HepG2 (cell line): ENCODE data around the gene NOC2L. TPM values are rescaled to one million over a fixed set of nuclear protein-coding genes. Genes with fewer than 3 reads are reported as not detected.

ENCODE experiments used
- ATAC-seq: fragments of 200-7000 bp; cut with Tn5 transposase; 3 replicates; pipeline ENCODE4 v1.9.1; 2020; ENCODE audit warnings: mild to moderate bottlenecking, moderate library complexity
- BruUV-seq: library from RNA; stranded (reverse); fragments of 400-500 nt; replicated peaks from 2 replicates; lab custom pipeline; 2021; lab: Mats Ljungman, UMichigan
- CTCF ChIA-PET: fragments of 300-600 bp; formaldehyde crosslinking; extraction: SDS; loops from one replicate; lab custom pipeline; 2021; ENCODE audit warnings: low total read pairs, inconsistent platforms, low intra/inter-chr PET ratio; lab: Yijun Ruan, JAX
- POLR2A ChIA-PET: fragments of 350-600 bp; sonication (Branson Sonifier 250); formaldehyde crosslinking; loops from one replicate; lab custom pipeline; 2020; ENCODE audit warnings: antibody characterized with exemption, inconsistent platforms; lab: Yijun Ruan, JAX
- DNase-seq: peaks from one replicate; pipeline ENCODE4 v3.0.0-alpha.2; 2015; ENCODE audit warnings: low spot score
- FAIRE-seq: peaks from 3 replicates; lab custom pipeline; 2011; peaks lifted over from hg19 to GRCh38; lab: Jason Lieb, UNC
- H2AFZ ChIP-seq: one replicate; pipeline ENCODE4 v1.6.1; 2011; ENCODE audit warnings: low read length, inconsistent platforms
- H3K27ac ChIP-seq: fragments of 300-600 bp; 3 replicates; pipeline ENCODE4 v1.8.0; 2011; ENCODE audit warnings: mixed run types, mild to moderate bottlenecking, mixed read lengths, low read length, inconsistent platforms; ENCODE audit not compliant: insufficient read depth; ENCODE audit errors: extremely low read length
- H3K27me3 ChIP-seq, 2 experiments: fragments of 200-600 bp in 1 of 2; 2 replicates in 1 of 2; 3 replicates in 1 of 2; pipeline versions ENCODE4 v1.6.0 to v1.8.0; 2011; ENCODE audit warnings: low read length in 2 of 2, mild to moderate bottlenecking in 2 of 2, moderate library complexity in 2 of 2, inconsistent platforms in 1 of 2; ENCODE audit not compliant: insufficient read depth in 2 of 2, control insufficient read depth in 1 of 2
- H3K36me3 ChIP-seq, 2 experiments: fragments of 200-600 bp in 1 of 2; replicated peaks in 1 of 2; 2 replicates in 1 of 2; 3 replicates in 1 of 2; pipeline versions ENCODE4 v1.5.1 to v1.8.0; 2011; ENCODE audit warnings: low read length in 2 of 2, inconsistent platforms in 1 of 2; ENCODE audit not compliant: insufficient read depth in 2 of 2, control insufficient read depth in 1 of 2
- H3K4me1 ChIP-seq: 2 replicates; pipeline ENCODE4 v1.5.1; 2012; ENCODE audit warnings: low read length, inconsistent platforms; ENCODE audit not compliant: insufficient read depth
- H3K4me2 ChIP-seq: 2 replicates; pipeline ENCODE4 v1.6.0; 2011; ENCODE audit warnings: low read depth, low read length, inconsistent platforms
- H3K4me3 ChIP-seq, 3 experiments: fragments of 200-600 bp in 1 of 3; sonication (generic), shearing (Covaris generic) in 1 of 3; replicated peaks in 1 of 3; 2 replicates each; pipeline ENCODE4 v1.5.1; 2011 to 2016; ENCODE audit warnings: low read length in 3 of 3, inconsistent platforms in 2 of 3, low read depth in 2 of 3, mild to moderate bottlenecking in 2 of 3, control low read depth in 1 of 3, mixed read lengths in 1 of 3; ENCODE audit not compliant: insufficient read depth in 1 of 3
- H3K79me2 ChIP-seq: one replicate; pipeline ENCODE4 v1.6.1; 2011; ENCODE audit warnings: low read length, inconsistent platforms; ENCODE audit not compliant: insufficient read depth
- H3K9ac ChIP-seq: 2 replicates; pipeline ENCODE4 v1.6.0; 2011; ENCODE audit warnings: mild to moderate bottlenecking, low read depth, low read length, inconsistent platforms; ENCODE audit not compliant: insufficient read depth
- H3K9me3 ChIP-seq: 2 replicates; pipeline ENCODE4 v1.5.1; 2012; ENCODE audit warnings: mild to moderate bottlenecking, low read length
- H4K20me1 ChIP-seq: 2 replicates; pipeline ENCODE4 v1.6.0; 2011; ENCODE audit warnings: inconsistent platforms, mild to moderate bottlenecking, low read length, moderate library complexity; ENCODE audit not compliant: insufficient read depth
- AKNA ChIP-seq: sonication (generic); formaldehyde crosslinking; IDR thresholded peaks from 2 replicates; pipeline ENCODE4 v1.4.0; 2020; ENCODE audit warnings: missing genetic modification reagents, borderline replicate concordance
- ATF3 ChIP-seq: sonication (generic); formaldehyde crosslinking; IDR thresholded peaks from 2 replicates; pipeline ENCODE4 v1.4.0; 2020; ENCODE audit warnings: missing genetic modification reagents
- ATM ChIP-seq: fragments of 450-650 bp; IDR thresholded peaks from 2 replicates; pipeline ENCODE4 v1.7.1; 2017; ENCODE audit warnings: mild to moderate bottlenecking, borderline replicate concordance
- BHLHE40 ChIP-seq: IDR thresholded peaks from 2 replicates; pipeline ENCODE4 v1.6.1; 2011; ENCODE audit warnings: low read length, improper control_type of control experiment
- ELF1 ChIP-seq: sonication (generic); formaldehyde crosslinking; IDR thresholded peaks from 2 replicates; pipeline ENCODE4 v1.4.0; 2020; ENCODE audit warnings: missing genetic modification reagents
- FOXA3 ChIP-seq: IDR thresholded peaks from 2 replicates; pipeline ENCODE4 v1.6.1; 2016; ENCODE audit warnings: missing genetic modification reagents, missing compliant biosample characterization
- MED1 ChIP-seq: sonication (generic); formaldehyde crosslinking; IDR thresholded peaks from 2 replicates; pipeline ENCODE4 v1.4.0; 2020; ENCODE audit warnings: missing genetic modification reagents
- NR2F1 ChIP-seq, 2 experiments: fragments of 450-650 bp in 1 of 2; formaldehyde crosslinking in 1 of 2; IDR thresholded peaks; 2 replicates each; pipeline versions ENCODE4 v1.5.0 to v1.6.1; 2016 to 2020; ENCODE audit warnings: mild to moderate bottlenecking in 1 of 2, missing compliant biosample characterization in 1 of 2, missing genetic modification reagents in 1 of 2, moderate library complexity in 1 of 2
- RAD51 ChIP-seq: fragments of 450-650 bp; IDR thresholded peaks from 2 replicates; pipeline ENCODE4 v1.6.1; 2016; ENCODE audit warnings: borderline replicate concordance
- SNAPC2 ChIP-seq: sonication (generic); formaldehyde crosslinking; IDR thresholded peaks from 2 replicates; pipeline ENCODE4 v1.8.1; 2022; ENCODE audit warnings: mild to moderate bottlenecking, missing genetic modification reagents
- SUZ12 ChIP-seq: fragments of 150-350 bp; IDR thresholded peaks from 2 replicates; pipeline ENCODE4 v1.6.1; 2014; ENCODE audit warnings: low read depth, low read length
- ZFP62 ChIP-seq: sonication (generic); formaldehyde crosslinking; IDR thresholded peaks from 2 replicates; pipeline ENCODE4 v1.4.0; 2020; ENCODE audit warnings: missing genetic modification reagents
- ZKSCAN1 ChIP-seq: fragments of 150-350 bp; IDR thresholded peaks from 2 replicates; pipeline ENCODE4 v1.6.1; 2014; ENCODE audit warnings: low read length
- ZNF260 ChIP-seq: sonication (generic); formaldehyde crosslinking; IDR thresholded peaks from 2 replicates; pipeline ENCODE4 v1.4.0; 2020; ENCODE audit warnings: missing genetic modification reagents, low read depth, mild to moderate bottlenecking, borderline replicate concordance
- ZNF546 ChIP-seq: sonication (generic); formaldehyde crosslinking; conservative IDR thresholded peaks from 2 replicates; pipeline ENCODE4 v1.8.1; 2023; ENCODE audit warnings: mild to moderate bottlenecking, missing genetic modification reagents
- ZNF547 ChIP-seq: sonication (generic); formaldehyde crosslinking; IDR thresholded peaks from 2 replicates; pipeline ENCODE4 v1.5.1; 2020; ENCODE audit warnings: mild to moderate bottlenecking, missing genetic modification reagents
- ZNF850 ChIP-seq: sonication (generic); formaldehyde crosslinking; conservative IDR thresholded peaks from 2 replicates; pipeline ENCODE4 v1.9.0; 2021; ENCODE audit warnings: mild to moderate bottlenecking, missing genetic modification reagents
- WGBS: methylation state at CpG from one replicate; pipeline ENCODE4 v1.1.6; 2017; ENCODE audit warnings: low lambda C conversion rate; 5-methylcytosine and 5-hydroxymethylcytosine counted together
- in situ Hi-C: cut with HindIII; loops from 2 replicates; pipeline ENCODE4 v1.10.0; 2017; ENCODE audit warnings: low pct_unique_long_range_greater_than_20kb; ENCODE audit not compliant: extremely low pct_ligation_motif_present
- intact Hi-C: fragments of 100-400 bp; cut with micrococcal nuclease; formaldehyde crosslinking; loops from one replicate; pipeline ENCODE4 v1.10.0; 2022; ENCODE audit not compliant: unreplicated experiment
- polyA plus RNA-seq, 8 experiments: library from polyadenylated mRNA; depleted of rRNA in 3 of 8; stranded (reverse) in 7 of 8; unstranded in 1 of 8; fragments of >200 nt; fragmentation: Illumina TruSeq in 4 of 8; extraction: Trizol in 4 of 8; gene quantifications; 2 replicates each; pipeline versions ENCODE4 v1.2.1 to v1.2.3, GENCODE V29; 2011 to 2016; ENCODE audit warnings: low read depth in 4 of 8, missing spikeins in 1 of 8, mixed read lengths in 1 of 8; ENCODE audit not compliant: insufficient read depth in 1 of 8
- total RNA-seq, 5 experiments: library from RNA; depleted of rRNA; stranded (reverse); fragments of >200 nt; fragmentation: Illumina TruSeq; extraction: Trizol; gene quantifications; 2 replicates each; pipeline ENCODE4 v1.2.3, GENCODE V29; 2016; ENCODE audit warnings: low read depth in 1 of 5
- TF ChIP-seq, protein P1 (sequence below): sonication (generic); formaldehyde crosslinking; IDR thresholded peaks from 2 replicates; pipeline ENCODE4 v1.9.0; 2021; ENCODE audit warnings: missing genetic modification reagents, borderline replicate concordance

The NOC2L gene
- total and polyA plus RNA-seq, 2 of the 13 experiments (the other 11 are each of a cell fraction or from before 2014, with no cell fraction given) = 32.0 to 103 TPM

DNA sequence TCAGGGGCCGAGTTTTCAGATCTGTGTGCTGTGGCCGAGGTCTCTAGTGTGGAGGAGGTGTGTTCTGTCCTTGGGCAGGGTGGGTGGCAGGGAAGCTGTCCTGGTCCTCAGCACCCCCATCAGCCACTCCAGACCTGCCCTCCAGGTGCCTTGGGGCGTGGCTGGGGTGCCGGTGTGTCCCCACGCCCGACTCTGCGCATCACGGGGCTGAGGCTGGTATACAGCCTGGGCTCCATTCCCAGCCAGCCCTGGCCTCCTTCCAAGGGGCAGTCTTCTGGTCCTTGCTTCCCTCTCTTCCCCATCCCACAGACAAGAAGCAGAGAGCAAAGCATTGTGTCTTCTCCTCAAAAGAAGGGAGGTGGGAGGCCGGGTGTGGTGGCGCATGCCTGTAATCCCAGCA lies 31.3 kb downstream of the NOC2L start:
- POLR2A ChIA-PET = no interaction called here

More for the DNA sequence above, 31.3 kb downstream of the NOC2L start:
- in situ Hi-C loops (no loop called here), intact Hi-C loops (no loop called here)
- Histone ChIP-seq H3K27me3 (peaks cover 36 to 86% of the 10 kb centered on the region in 2 experiments), H3K79me2 (no peaks in the 10 kb centered on the region), H3K4me1 (peaks cover 8% of the 10 kb centered on the region), H3K4me3 (no peak overlapping the region), H4K20me1 (peaks cover 3% of the 10 kb centered on the region; the same call in 1 of the 2 replicates), H2AFZ (no peak overlapping the region), H3K36me3 (no peaks in the 10 kb centered on the region), H3K9ac (no peak overlapping the region), H3K4me2 (no peak overlapping the region), H3K27ac (no peak overlapping the region), H3K9me3 (no peaks in the 10 kb centered on the region)
- FAIRE-seq = no peak
- TF ChIP-seq ZNF850 (CRISPR knock-in tag) = no peak
- no peak for TF ChIP-seq ZFP62 (CRISPR knock-in tag)
- TF ChIP-seq ELF1 (CRISPR knock-in tag) = no peak
- no peak for TF ChIP-seq ZKSCAN1
- TF ChIP-seq AKNA (CRISPR knock-in tag) = no peak
- TF ChIP-seq ZNF260 = no peak
- TF ChIP-seq ZNF547 = no peak
- TF ChIP-seq SUZ12 = no peak
- TF ChIP-seq BHLHE40 = no peak
- TF ChIP-seq SNAPC2 = no peak
- TF ChIP-seq, protein P1, sequence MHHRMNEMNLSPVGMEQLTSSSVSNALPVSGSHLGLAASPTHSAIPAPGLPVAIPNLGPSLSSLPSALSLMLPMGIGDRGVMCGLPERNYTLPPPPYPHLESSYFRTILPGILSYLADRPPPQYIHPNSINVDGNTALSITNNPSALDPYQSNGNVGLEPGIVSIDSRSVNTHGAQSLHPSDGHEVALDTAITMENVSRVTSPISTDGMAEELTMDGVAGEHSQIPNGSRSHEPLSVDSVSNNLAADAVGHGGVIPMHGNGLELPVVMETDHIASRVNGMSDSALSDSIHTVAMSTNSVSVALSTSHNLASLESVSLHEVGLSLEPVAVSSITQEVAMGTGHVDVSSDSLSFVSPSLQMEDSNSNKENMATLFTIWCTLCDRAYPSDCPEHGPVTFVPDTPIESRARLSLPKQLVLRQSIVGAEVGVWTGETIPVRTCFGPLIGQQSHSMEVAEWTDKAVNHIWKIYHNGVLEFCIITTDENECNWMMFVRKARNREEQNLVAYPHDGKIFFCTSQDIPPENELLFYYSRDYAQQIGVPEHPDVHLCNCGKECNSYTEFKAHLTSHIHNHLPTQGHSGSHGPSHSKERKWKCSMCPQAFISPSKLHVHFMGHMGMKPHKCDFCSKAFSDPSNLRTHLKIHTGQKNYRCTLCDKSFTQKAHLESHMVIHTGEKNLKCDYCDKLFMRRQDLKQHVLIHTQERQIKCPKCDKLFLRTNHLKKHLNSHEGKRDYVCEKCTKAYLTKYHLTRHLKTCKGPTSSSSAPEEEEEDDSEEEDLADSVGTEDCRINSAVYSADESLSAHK (CRISPR knock-in tag) = no peak
- TF ChIP-seq NR2F1 (CRISPR knock-in tag; IDR thresholded peaks at IDR 0.05) = no peak
- no peak for TF ChIP-seq ATM
- no peak for TF ChIP-seq FOXA3 (CRISPR knock-in tag)
- no peak for TF ChIP-seq RAD51
- TF ChIP-seq ZNF546 = no peak
- no peak for TF ChIP-seq MED1 (CRISPR knock-in tag)
- TF ChIP-seq ATF3 (CRISPR knock-in tag) = no peak
- 58% methylated on average over 2 of the region's 10 CpGs for WGBS
- BruUV-seq = no TSS peak
- CTCF ChIA-PET = no interaction called here
- no peak for ATAC-seq
- DNase-seq = no peak
